HepG2 (cell line): ENCODE data around the gene CD79A. TPM values are rescaled to one million over a fixed set of nuclear protein-coding genes. Genes with fewer than 3 reads are reported as not detected.

ENCODE experiments used
- AGO2 ChIP-seq: fragments of 200-400 bp; formaldehyde crosslinking; optimal IDR thresholded peaks from 2 replicates; pipeline ENCODE3; 2017; ENCODE audit warnings: mild to moderate bottlenecking, low read depth, low read length, moderate library complexity
- DR1 ChIP-seq: sonication (generic); formaldehyde crosslinking; IDR thresholded peaks from 2 replicates; pipeline ENCODE4 v1.8.0; 2021; ENCODE audit warnings: mild to moderate bottlenecking, missing genetic modification reagents, inconsistent platforms
- EP300 ChIP-seq, 3 experiments: sonication (generic) in 1 of 3; formaldehyde crosslinking in 1 of 3; IDR thresholded peaks; 2 replicates each; pipeline versions ENCODE4 v1.5.1 to v1.6.1; 2011 to 2020; ENCODE audit warnings: low read depth in 2 of 3, low read length in 2 of 3, borderline replicate concordance in 1 of 3, improper control_type of control experiment in 1 of 3, mild to moderate bottlenecking in 1 of 3, missing genetic modification reagents in 1 of 3, moderate library complexity in 1 of 3
- IKZF4 ChIP-seq: sonication (generic); formaldehyde crosslinking; IDR thresholded peaks from 2 replicates; pipeline ENCODE4 v1.5.1; 2020; ENCODE audit warnings: borderline replicate concordance, mild to moderate bottlenecking, low read depth, missing genetic modification reagents; ENCODE audit errors: not compliant biosample characterization
- MIER2 ChIP-seq: IDR thresholded peaks from 2 replicates; pipeline ENCODE4 v1.6.1; 2016; ENCODE audit warnings: missing biosample characterization, missing genetic modification reagents
- XBP1 ChIP-seq: sonication (generic); formaldehyde crosslinking; IDR thresholded peaks from 2 replicates; pipeline ENCODE4 v1.5.0; 2020; ENCODE audit warnings: missing genetic modification reagents
- ZBTB3 ChIP-seq: sonication (generic); formaldehyde crosslinking; IDR thresholded peaks from 2 replicates; pipeline ENCODE4 v1.4.0; 2020; ENCODE audit warnings: low read depth, mild to moderate bottlenecking, moderate library complexity, missing genetic modification reagents, borderline replicate concordance
- ZNF124 ChIP-seq: sonication (generic); formaldehyde crosslinking; IDR thresholded peaks from 2 replicates; pipeline ENCODE4 v1.4.0; 2020; ENCODE audit warnings: missing genetic modification reagents
- ZNF670 ChIP-seq: sonication (generic); formaldehyde crosslinking; IDR thresholded peaks from 2 replicates; pipeline ENCODE4 v1.8.0; 2022; ENCODE audit warnings: mild to moderate bottlenecking, missing genetic modification reagents, borderline replicate concordance
- ZSCAN22 ChIP-seq: sonication (generic); formaldehyde crosslinking; IDR thresholded peaks from 2 replicates; pipeline ENCODE4 v1.4.0; 2020; ENCODE audit warnings: mild to moderate bottlenecking, missing genetic modification reagents
- polyA plus RNA-seq, 8 experiments: library from polyadenylated mRNA; depleted of rRNA in 3 of 8; stranded (reverse) in 7 of 8; unstranded in 1 of 8; fragments of >200 nt; fragmentation: Illumina TruSeq in 4 of 8; extraction: Trizol in 4 of 8; gene quantifications; 2 replicates each; pipeline versions ENCODE4 v1.2.1 to v1.2.3, GENCODE V29; 2011 to 2016; ENCODE audit warnings: low read depth in 4 of 8, missing spikeins in 1 of 8, mixed read lengths in 1 of 8; ENCODE audit not compliant: insufficient read depth in 1 of 8
- total RNA-seq, 5 experiments: library from RNA; depleted of rRNA; stranded (reverse); fragments of >200 nt; fragmentation: Illumina TruSeq; extraction: Trizol; gene quantifications; 2 replicates each; pipeline ENCODE4 v1.2.3, GENCODE V29; 2016; ENCODE audit warnings: low read depth in 1 of 5
- TF ChIP-seq, protein P1 (sequence below): sonication (generic); formaldehyde crosslinking; IDR thresholded peaks from 2 replicates; pipeline ENCODE4 v1.4.0; 2020; ENCODE audit warnings: mild to moderate bottlenecking, missing genetic modification reagents
- TF ChIP-seq, protein P2 (sequence below): sonication (generic); formaldehyde crosslinking; IDR thresholded peaks from 2 replicates; pipeline ENCODE4 v1.8.1; 2022; ENCODE audit warnings: mild to moderate bottlenecking, missing genetic modification reagents
- TF ChIP-seq, protein P3 (sequence below): sonication (generic); formaldehyde crosslinking; IDR thresholded peaks from 2 replicates; pipeline ENCODE4 v1.4.0; 2020; ENCODE audit warnings: missing genetic modification reagents, mild to moderate bottlenecking, borderline replicate concordance
- TF ChIP-seq, protein P4 (sequence below): sonication (generic); formaldehyde crosslinking; IDR thresholded peaks from 2 replicates; pipeline ENCODE4 v1.4.0; 2020; ENCODE audit warnings: missing genetic modification reagents
- TF ChIP-seq, protein P5 (sequence below): sonication (generic); formaldehyde crosslinking; IDR thresholded peaks from 2 replicates; pipeline ENCODE4 v1.5.0; 2020; ENCODE audit warnings: missing genetic modification reagents

Gene CD79A
- total and polyA plus RNA-seq, 2 of the 13 experiments (the other 11 are each of a cell fraction or from before 2014, with no cell fraction given) = 0.24 to 0.33 TPM

DNA sequence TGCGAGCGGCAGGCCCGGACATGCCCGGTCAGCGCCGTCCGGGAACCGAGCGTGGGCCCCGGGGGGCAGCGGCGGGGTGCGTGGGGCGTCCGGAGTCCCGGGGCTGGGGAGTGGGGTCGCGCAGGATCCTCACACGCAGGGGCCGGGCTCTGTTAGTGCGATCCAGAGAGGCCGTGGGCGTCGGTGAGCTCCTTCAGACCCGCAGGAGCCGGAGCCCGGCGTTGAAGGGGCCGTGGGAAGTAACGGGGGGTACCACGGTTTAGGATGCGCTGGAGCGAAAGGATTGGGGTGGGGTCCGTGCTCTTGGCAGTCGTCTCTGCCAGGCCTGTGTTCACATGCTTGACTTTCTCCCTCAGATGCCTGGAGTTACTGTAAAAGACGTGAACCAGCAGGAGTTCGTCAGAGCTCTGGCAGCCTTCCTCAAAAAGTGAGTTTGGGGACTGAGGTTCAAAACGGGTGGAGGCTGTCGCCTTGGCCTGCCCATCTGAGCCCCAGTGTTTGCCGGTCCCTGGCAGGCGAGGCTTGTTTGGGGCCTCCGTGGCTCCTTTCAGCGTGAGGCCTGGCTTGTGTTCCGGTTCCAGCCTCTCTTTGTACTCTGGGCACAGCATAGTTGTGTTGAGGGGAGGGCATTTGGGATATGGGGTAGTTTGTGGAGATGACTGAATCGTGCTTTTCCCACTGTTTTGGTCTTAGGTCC, 16.5 kb upstream of the CD79A start (continued):
- TF ChIP-seq XBP1 (CRISPR knock-in tag) (no peak), AGO2 (peak; percentile 90), EP300 (IDR thresholded peaks at IDR 0.05; ENCODE audit: low read depth in 2 of 2, low read length in 2 of 2) (no peak), EP300 (CRISPR knock-in tag; IDR thresholded peaks at IDR 0.05; ENCODE audit: borderline replicate concordance) (0 out of 2 replicates have a peak, but pooled peaks have one; percentile 16), ZSCAN22 (0 out of 2 replicates have a peak, but pooled peaks have one; percentile 17), ZNF670 (CRISPR knock-in tag) (no peak; the same call in 1 of the 2 replicates), DR1 (CRISPR knock-in tag) (no peak), ZBTB3 (no peak), ZNF124 (no peak), MIER2 (CRISPR knock-in tag) (no peak), IKZF4 (CRISPR knock-in tag) (peak; percentile 24)
- TF ChIP-seq, protein P1, sequence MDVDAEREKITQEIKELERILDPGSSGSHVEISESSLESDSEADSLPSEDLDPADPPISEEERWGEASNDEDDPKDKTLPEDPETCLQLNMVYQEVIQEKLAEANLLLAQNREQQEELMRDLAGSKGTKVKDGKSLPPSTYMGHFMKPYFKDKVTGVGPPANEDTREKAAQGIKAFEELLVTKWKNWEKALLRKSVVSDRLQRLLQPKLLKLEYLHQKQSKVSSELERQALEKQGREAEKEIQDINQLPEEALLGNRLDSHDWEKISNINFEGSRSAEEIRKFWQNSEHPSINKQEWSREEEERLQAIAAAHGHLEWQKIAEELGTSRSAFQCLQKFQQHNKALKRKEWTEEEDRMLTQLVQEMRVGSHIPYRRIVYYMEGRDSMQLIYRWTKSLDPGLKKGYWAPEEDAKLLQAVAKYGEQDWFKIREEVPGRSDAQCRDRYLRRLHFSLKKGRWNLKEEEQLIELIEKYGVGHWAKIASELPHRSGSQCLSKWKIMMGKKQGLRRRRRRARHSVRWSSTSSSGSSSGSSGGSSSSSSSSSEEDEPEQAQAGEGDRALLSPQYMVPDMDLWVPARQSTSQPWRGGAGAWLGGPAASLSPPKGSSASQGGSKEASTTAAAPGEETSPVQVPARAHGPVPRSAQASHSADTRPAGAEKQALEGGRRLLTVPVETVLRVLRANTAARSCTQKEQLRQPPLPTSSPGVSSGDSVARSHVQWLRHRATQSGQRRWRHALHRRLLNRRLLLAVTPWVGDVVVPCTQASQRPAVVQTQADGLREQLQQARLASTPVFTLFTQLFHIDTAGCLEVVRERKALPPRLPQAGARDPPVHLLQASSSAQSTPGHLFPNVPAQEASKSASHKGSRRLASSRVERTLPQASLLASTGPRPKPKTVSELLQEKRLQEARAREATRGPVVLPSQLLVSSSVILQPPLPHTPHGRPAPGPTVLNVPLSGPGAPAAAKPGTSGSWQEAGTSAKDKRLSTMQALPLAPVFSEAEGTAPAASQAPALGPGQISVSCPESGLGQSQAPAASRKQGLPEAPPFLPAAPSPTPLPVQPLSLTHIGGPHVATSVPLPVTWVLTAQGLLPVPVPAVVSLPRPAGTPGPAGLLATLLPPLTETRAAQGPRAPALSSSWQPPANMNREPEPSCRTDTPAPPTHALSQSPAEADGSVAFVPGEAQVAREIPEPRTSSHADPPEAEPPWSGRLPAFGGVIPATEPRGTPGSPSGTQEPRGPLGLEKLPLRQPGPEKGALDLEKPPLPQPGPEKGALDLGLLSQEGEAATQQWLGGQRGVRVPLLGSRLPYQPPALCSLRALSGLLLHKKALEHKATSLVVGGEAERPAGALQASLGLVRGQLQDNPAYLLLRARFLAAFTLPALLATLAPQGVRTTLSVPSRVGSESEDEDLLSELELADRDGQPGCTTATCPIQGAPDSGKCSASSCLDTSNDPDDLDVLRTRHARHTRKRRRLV = no peak
- TF ChIP-seq, protein P2, sequence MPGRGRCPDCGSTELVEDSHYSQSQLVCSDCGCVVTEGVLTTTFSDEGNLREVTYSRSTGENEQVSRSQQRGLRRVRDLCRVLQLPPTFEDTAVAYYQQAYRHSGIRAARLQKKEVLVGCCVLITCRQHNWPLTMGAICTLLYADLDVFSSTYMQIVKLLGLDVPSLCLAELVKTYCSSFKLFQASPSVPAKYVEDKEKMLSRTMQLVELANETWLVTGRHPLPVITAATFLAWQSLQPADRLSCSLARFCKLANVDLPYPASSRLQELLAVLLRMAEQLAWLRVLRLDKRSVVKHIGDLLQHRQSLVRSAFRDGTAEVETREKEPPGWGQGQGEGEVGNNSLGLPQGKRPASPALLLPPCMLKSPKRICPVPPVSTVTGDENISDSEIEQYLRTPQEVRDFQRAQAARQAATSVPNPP (CRISPR knock-in tag) = no peak
- TF ChIP-seq, protein P3, sequence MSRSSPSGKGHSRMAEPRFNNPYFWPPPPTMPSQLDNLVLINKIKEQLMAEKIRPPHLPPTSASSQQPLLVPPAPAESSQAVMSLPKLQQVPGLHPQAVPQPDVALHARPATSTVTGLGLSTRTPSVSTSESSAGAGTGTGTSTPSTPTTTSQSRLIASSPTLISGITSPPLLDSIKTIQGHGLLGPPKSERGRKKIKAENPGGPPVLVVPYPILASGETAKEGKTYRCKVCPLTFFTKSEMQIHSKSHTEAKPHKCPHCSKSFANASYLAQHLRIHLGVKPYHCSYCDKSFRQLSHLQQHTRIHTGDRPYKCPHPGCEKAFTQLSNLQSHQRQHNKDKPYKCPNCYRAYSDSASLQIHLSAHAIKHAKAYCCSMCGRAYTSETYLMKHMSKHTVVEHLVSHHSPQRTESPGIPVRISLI (CRISPR knock-in tag) = no peak
- TF ChIP-seq, protein P4, sequence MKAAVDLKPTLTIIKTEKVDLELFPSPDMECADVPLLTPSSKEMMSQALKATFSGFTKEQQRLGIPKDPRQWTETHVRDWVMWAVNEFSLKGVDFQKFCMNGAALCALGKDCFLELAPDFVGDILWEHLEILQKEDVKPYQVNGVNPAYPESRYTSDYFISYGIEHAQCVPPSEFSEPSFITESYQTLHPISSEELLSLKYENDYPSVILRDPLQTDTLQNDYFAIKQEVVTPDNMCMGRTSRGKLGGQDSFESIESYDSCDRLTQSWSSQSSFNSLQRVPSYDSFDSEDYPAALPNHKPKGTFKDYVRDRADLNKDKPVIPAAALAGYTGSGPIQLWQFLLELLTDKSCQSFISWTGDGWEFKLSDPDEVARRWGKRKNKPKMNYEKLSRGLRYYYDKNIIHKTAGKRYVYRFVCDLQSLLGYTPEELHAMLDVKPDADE (CRISPR knock-in tag) = no peak
- TF ChIP-seq, protein P5, sequence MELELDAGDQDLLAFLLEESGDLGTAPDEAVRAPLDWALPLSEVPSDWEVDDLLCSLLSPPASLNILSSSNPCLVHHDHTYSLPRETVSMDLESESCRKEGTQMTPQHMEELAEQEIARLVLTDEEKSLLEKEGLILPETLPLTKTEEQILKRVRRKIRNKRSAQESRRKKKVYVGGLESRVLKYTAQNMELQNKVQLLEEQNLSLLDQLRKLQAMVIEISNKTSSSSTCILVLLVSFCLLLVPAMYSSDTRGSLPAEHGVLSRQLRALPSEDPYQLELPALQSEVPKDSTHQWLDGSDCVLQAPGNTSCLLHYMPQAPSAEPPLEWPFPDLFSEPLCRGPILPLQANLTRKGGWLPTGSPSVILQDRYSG (CRISPR knock-in tag) = no peak
